ELF-1 (cell line): Measurements from ENCODE around the gene TMEM59.
"Not testable (repeated sequence)": the region's sequence is repeated elsewhere in the genome, so short reads cannot be mapped to it uniquely, and the experiment has no call there.

Experiments used
- DNase-seq: peaks from one replicate; pipeline ENCODE4 v3.0.0-alpha.2; 2016; ENCODE audit warnings: low read depth, low spot score

TMEM59 gene

DNA sequence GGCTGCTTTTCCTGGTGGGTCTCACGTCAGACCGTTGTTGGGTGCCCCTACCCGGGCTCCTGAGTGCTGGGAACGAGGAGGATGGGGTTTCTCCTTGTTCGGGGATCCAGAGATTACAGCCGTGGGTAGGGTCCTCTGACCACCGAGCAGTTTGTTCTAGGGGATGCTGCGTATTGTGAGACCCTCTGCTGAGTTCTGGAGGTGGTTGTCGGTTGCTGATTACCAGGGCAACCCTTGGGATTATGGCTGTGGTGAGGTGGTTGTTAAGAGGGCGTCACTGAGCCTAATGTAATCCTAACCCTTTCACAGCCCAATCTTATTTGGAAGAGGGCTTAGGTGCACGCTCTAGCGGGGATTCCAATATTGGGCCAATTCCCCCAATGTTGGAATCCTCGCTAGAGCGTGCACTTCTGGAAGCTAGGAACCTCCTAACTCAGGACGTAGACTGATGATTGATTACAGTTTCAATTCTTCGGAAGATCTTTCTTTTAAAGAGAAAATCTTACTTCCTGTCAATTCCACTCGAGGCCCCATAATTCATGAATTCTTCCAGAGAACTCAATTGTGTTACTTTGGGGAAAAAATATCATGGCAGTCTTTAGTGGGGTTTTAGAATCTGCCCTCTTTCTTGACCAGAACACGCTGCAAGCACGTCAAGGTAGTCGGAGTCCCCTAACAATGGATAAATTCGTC lies 887 bp upstream of the TMEM59 start:
- no peak for DNase-seq

DNA sequence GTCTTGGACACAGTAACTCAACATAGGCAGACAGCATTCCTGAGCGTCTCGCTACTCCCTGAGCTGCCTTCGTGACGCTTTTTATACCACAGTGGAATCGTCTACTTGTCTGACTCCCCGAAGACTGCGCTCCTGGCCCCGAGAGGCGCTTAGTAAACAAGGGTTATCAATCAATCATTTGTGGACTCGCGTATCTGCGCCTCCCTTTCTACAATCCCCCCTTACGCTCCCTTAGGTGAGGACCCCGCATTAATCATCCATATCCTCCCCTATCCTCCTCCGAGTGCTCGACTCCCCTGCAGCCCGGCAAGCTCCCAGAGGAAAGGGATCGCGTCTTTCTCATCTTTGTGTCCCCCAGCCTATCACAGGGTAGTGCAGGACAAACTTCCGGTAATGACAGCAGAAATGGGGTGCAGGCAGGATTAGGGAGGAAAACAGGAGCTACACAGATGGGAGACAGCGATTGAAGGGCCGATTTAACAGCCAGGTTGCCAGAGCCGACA lies 522 bp downstream of the TMEM59 start:
- peak; percentile 51 for DNase-seq

DNA sequence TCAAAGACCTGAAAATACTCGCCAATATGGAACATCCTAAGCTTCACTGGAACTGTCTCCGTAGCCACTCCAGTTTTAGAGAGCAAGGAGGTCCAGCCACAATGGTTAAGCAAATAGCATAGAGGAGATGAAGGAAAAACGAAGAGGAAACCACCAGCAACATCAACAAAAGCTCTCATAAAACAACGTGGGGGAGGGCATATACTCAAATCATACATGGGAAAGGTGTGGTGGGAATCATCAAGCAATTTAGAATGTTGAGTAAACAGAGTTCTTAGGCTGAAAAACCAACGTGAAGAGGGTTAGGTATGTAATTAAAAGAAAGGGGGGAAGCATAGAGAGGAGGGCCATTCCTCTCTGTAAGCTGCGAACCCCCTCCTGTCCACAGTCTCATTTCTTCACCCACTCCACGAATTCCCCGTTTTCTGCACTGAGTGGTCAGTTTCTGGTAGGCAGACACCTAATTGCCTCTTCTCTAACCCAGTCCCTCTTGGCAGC lies 1.0 kb downstream of the TMEM59 start:
- no peak for DNase-seq

DNA sequence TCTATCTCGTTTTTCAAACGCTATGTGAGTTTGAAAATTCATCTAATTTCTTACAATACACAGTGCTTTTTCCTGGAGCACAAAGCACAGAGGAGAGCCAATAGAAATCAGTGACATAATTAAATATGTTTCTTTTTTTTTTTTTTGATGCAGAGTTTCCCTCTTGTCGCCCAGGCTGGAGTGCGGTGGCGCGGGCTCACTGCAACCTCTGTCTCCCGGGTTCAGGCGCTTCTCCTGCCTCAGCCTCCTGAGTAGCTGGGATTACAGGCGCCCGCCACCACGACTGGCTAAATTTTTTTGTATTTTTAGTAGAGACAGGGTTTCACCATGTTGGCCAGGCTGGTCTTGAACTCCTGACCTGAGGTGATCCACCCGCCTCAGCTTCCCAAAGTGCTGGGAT lies 2.6 kb downstream of the TMEM59 start:
- DNase-seq = not testable (repeated sequence)

DNA sequence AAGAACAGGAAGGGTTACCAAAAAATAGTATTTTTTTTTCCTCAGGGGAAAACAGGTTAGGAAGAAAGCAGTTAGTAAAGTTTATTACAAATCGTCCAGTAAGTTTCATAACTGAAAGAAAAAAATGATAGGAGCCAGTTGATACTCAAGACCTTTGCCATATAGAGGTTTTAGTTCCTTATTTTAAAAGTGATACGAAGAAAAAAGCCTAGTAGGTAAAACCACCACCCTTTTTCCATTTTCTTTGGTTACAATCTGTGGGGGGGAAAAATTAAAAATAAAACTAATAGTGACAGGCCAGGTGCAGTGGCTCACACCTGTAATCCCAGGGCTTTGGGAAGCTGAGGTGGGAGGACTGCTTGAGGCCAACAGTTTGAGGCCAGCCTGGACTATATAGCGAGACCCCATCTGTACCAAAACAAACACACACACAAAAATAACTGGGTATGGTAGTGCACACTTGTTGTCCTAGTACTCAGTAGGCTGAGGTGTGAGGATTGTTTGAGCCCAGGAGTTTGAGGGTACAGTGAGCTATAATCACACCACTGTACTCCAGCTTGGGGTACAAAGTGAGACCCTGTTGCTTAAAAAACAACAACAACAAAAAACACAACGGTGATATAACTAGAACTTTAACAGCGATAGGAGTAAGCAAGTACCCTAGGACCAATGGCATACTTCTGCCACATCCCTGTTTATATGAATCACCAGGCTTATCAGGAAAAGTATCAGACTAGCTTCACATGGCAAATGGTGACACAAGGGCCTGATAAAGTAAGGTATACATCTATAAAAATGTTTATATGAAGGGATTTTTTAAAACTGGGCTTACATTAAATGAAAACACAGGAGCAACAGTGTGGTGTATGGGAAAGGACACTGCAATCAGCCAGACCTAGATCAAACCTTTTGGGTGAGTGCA lies 5.4 kb downstream of the TMEM59 start:
- no peak for DNase-seq

GRCh38 chr1:54046671-54047383 lies 6.2 kb downstream of the TMEM59 start:
- DNase-seq = no peak

DNA sequence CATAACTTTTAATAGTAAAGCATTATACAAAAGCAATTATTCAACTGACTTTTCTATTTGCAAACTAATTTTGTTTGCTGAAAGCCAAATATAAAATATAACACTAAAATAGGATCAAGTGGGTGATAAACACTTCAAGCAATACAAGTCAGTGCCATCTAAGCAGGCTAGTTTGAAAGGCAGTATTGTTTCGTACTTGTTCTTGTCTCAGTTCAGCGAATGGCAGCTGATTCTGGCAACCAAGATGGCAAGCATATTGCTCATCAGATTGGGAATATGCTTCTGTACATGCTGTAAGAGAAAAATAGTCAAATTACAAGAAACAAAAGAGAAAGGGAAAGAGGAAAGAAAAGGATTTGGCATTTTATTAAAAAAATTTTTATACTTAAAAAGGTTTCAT lies 7.5 kb downstream of the TMEM59 start:
- DNase-seq = no peak

DNA sequence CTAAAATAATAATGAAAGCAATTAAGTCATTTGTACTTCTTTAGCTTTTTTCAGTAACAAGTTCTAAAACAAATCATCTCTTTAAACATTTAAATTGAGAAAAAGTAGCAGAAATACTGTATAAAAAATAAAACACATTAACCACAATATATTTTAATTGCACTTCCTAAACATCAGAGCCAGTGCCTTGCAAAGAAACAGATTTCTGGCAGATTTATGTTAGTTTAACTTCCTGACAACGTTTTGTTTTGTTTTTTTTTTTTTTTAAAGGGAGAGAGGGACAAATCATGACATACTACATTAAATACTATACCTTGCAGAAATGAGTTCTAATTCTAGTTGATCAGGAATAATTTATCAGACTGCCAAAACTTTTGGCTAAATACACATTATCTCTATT lies 11.2 kb downstream of the TMEM59 start:
- no peak for DNase-seq

GRCh38 chr1:54037476-54037875 lies 15.5 kb downstream of the TMEM59 start:
- no peak for DNase-seq

- no peak for DNase-seq
These were observed 24.4 kb downstream of the TMEM59 start for GRCh38 chr1:54028306-54029251.

- DNase-seq = no peak
These were observed 25.2 kb downstream of the TMEM59 start for GRCh38 chr1:54027848-54028247.

GRCh38 chr1:54024811-54025210 lies 28.2 kb downstream of the TMEM59 start:
- DNase-seq = not testable (repeated sequence)

DNA sequence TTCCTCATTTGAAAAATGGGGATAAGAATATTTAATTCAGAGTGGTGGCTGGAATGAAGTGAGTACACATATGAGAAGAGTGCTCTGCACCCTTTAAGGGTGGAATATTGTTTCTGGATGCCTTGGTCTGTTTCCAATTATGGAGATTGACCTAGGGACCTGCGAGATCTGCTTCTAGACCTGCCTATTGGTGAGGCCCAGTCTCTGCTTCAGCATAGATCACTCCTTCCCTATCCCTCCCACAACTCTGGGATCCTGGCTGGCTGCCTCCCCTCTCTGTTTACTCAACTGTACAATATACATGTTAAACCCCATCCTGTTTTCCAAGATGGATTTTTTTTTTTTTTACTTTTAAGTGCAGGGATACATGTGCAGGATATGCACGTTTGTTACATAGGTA lies 28.6 kb downstream of the TMEM59 start:
- DNase-seq = no peak

DNA sequence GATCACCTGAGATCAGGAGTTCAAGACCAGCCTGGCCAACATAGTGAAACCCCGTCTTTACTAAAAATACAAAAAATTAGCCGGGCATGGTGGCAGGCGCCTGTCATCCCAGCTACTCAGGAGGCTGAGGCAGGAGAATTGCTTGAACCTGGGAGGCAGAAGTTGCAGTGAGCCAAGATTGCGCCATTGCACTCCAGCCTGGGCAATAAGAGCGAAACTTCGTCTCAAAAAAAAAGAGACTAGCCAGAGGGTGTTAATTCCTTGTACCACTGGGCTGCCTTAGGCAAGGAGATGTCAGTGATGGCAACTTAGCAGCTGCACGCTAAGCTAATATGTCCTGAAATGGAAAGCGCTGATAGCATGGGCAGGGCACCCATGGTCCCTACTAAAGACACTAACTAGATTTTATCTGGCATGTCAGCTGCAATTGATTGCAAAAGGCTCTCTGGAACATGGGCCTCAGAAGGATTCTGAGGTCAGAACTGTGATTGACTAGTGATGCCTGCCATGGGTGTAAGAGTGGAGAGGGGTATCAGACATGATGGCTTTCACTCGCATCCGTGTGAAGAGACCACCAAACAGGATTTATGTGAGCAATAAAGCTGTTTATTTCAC lies 33.3 kb downstream of the TMEM59 start:
- not testable (repeated sequence) for DNase-seq

- DNase-seq = no peak
These were observed 34.4 kb downstream of the TMEM59 start for GRCh38 chr1:54018635-54019034.

DNA sequence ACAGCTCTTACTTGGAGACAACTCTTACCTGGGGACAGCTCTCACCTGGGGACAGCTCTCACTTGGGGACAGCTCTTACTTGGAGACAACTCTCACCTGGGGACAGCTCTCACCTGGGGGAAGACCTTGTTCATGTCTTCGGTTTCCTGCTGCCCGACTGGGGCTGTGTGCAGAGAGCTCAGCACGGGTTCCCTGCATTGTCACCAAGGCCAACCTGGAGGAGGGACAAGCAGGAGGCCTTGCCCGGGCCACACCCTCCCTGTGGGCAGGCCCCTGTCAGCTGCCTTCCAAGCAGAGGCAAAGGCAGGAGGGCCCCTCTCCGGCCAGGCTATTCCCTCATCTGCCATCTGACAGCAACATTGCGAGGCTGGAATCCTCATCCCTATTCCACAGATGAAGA lies 35.0 kb downstream of the TMEM59 start, which contains the start of gene LDLRAD1:
Gene LDLRAD1, minus strand, starts transcription at position 208 of the 400 bp plus-strand sequence. Its CDS starts 74 bp downstream, at position 134.
- peak; percentile 30 for DNase-seq

- DNase-seq = peak; percentile 88
These were observed 36.4 kb downstream of the TMEM59 start for GRCh38 chr1:54016343-54017282.

DNA sequence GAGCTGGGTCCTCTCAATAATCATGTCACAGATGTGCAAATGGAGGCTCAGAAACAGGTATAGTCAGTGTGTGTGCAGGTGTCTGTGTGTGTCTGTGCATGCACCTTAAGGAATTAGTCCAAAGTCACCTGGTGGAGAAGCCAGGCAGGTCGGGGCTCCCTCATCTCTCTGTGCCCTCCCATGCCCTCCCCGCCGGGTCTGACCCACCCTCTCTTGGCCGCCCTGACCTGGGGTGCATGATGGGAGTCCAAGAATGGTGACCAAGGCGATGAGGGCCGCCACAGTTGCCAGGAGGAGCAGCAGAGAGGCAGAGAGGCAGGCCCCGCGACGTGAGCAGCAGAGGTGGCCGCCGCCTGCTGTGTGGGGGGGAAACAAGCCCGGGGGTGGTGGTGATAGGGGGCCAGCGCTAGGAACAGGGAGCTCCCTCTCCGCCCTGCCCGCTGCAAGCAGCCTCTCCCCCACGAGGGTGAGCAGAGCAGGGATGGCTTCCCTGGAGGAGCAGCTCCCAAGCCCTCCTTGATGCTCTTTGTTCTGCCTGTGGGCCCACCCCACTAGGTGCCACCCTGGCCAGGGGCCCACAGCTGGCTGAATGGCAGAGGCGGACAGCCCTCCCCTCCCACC lies 38.9 kb downstream of the TMEM59 start:
- DNase-seq = no peak
